Measurements from ENCODE around the gene NR2E1. TPM values are rescaled to one million over a fixed set of nuclear protein-coding genes. Genes with fewer than 3 reads are reported as not detected.

NR2E1 gene
- total RNA-seq, 1 donor from 2014 or later: not detected

DNA sequence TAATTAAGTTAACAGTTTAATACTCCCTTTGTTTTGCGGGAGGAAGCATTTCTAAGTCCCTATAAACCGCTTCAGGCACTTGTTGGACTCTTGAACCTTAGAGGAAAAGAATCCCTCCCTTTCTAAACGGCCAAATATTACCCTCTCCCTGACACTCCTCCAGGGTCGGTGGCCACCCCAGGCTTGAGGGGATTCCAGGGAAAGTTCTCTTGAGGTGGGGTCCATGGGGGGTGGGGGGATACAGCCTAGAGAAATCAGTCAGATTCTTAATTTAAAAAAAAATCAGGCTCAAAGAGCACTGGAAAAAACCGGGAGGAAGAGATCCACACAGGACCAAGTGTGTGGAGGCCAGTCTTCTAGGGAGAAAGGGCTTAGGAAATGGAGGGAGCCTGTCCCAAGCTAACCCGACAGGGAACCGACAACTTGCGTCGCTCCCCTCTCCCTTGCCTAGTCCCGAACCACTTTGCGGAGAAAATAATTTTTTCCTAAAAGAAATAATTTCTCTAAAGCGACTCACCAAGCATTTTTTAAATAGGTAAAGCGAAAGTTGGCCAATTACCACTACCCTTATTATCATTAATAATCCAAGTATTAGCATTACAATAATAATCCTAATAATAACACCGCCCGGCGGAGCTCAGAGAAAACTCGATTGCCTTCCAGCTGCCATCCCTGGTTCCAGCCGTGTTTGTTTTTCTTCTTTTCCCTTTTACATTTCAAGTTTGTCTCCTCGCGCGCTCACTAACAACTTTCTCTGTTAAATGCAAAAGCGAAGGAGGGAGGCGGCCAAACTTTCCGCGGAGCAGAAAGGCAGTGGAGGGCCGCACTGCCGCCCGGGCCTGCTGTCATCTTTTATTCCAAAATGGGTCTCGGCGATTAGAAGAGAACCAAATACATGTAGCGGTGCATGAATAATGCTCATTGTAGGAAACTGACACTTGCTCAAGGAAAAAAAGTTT, 4.8 kb downstream of the NR2E1 start:
- intact Hi-C loops (cut with micrococcal nuclease): loop anchor here (2.0 to 10.0 kb wide), 3 partner anchors 14 to 322 kb away; no protein-coding TSS in a partner anchor

DNA sequence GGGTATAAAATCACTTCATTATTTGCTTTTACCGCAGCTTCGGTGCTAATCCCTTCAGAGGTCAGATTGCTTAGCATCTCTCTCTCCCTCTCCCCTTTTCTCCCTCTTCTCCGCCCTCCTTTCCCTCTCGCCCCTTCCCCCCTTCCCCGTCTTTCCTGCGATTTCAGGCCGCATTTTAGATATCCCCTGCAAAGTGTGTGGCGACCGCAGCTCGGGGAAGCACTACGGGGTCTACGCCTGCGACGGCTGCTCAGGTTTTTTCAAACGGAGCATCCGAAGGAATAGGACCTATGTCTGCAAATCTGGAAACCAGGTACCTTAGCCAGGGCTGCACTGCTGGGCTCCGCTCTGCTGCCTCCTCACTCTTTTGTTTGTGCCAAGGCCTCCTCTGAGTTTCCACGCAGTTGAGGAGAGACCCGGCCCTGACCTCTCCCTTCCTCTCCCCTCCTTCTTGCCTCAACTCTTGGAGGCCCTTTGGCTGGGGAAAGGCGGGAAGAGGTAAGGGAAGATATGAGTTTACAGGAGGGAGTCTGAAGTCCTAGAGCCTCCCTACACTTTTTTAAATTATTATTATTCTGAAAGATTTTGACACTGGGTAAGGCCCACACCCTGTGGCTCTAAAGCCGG, 5.6 kb downstream of the NR2E1 start:
- intact Hi-C loops (cut with micrococcal nuclease): loop anchor here (2.0 to 10.0 kb wide), 3 partner anchors 15 to 321 kb away; no protein-coding TSS in a partner anchor

DNA sequence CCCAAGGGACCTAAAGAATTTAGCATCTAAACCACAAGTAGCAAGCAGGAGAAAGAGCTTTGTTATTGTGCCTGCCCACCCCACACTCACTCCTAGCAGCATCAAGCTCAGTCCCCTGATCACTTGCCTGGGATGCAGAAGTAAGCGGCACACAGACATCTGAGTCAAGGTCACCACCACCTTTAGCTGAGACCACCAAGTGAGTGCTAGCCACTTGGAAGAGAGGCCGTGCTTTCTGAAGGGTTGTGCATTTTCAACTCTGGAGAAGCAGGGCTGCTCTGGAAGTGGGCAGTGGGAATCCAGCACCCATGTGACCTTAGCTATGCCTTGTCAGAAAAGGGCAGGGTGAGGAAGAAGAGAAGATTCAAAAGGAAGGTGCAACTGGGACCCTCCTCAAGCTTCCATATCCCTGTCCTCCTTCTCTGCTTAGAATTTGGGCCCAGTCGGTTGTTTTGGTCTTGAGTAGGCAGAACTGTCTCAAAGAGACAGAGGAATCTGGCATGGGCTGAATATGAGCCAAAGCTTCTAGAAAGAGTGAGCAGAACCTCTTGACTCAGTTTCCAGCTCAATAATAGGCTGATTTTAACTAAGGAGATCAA, 6.2 kb downstream of the NR2E1 start:
- intact Hi-C loops (cut with micrococcal nuclease): loop anchor here (2.0 to 10.0 kb wide), 3 partner anchors 15 to 320 kb away; no protein-coding TSS in a partner anchor

DNA sequence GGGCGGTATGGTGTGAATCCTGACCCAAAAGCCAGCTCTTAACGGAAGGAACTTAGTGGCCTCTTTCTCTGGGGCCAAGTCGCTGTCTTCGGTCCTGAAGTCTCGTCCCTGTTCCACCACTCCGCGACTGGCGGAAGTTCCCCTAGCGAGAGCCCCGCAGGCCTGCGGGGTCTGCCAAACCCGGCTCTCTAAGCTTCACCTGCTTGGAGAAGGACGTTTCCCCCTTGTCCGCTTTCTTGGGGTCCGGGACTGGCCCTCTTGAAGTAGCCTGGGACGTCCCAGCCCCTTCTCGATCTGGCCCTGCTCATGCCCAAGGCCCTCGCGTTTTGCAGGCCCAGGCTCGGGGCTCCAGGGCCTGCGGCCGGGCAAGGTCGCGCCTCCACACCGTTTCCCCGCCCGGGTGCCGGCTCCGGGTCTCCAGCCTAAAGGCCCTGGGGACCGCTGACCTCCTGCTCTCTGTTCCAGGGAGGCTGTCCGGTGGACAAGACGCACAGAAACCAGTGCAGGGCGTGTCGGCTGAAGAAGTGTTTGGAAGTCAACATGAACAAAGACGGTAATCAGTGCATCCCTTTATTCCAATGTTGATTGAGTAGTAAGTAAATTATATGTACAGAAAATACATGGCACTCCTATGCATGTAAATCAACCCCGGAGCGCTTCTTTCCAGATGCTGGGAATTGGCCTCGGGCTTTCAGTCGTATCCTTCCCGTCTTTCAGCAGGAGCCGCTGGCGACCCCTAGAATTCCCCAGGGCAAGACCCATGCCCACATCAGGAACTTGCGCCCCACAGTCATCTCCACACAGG, 8.8 kb downstream of the NR2E1 start:
- intact Hi-C loops (cut with micrococcal nuclease): loop anchor here (5.0 to 10.0 kb wide), 2 partner anchors 190 to 318 kb away; no protein-coding TSS in a partner anchor

DNA sequence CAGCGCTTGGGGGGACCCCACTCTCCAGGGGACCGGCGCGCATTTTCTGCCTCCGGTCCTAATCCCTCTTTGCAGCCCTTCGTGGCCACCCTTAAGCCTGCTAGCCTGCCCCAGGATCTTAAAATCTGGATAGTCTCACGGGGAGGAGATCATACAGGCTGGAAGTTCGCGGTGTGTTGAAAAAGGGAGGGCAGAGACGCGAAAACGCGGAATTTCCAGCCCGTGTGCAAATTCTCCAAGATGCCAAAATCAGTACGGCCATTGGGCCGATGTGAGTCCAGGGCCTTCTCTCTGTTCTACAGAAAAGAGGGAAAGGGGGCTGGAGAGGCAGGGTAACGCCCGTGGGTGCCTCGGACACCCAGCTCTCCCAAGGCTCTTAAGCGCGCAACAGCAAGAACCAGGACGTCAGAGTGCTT, 9.4 kb downstream of the NR2E1 start:
- intact Hi-C loops (cut with micrococcal nuclease): loop anchor here (10.0 kb wide), 1 partner anchor 190 kb away; no protein-coding TSS in a partner anchor

DNA sequence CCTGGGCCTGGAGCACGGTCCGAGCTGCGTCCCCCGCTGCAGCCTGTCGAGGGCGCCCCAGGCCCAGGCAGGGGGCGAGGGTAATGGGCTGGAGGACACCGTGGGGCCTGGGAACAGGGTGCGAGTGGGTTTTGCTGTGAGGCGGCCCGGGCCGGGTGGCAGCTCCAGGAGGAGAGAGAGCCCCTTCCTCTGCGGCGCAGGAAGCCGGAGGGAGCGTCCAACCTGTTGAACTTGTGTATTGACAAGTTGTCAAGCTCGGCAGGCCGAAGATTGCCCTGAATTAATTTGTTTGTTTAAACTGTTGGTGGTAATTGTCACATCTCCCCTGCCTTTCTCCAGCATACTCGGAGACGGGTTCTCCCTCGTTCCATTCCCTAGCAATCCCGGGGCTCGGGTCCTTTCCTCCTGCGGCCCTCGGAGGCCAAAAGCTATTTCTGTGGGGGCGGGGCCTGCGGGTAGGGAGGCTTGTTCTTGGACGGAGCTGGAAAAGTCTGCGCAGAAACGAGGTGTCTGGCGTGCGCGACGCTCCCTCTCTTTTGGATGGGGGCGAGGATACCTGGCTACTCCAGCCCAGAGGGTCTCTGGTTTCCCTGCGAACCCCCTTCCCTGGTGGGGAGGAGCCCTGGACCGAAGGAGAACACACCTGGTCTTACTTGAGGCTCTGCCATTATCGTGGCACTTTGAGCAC, 9.9 kb downstream of the NR2E1 start:
- intact Hi-C loops (cut with micrococcal nuclease): loop anchor here (10.0 kb wide), 1 partner anchor 189 kb away; no protein-coding TSS in a partner anchor

DNA sequence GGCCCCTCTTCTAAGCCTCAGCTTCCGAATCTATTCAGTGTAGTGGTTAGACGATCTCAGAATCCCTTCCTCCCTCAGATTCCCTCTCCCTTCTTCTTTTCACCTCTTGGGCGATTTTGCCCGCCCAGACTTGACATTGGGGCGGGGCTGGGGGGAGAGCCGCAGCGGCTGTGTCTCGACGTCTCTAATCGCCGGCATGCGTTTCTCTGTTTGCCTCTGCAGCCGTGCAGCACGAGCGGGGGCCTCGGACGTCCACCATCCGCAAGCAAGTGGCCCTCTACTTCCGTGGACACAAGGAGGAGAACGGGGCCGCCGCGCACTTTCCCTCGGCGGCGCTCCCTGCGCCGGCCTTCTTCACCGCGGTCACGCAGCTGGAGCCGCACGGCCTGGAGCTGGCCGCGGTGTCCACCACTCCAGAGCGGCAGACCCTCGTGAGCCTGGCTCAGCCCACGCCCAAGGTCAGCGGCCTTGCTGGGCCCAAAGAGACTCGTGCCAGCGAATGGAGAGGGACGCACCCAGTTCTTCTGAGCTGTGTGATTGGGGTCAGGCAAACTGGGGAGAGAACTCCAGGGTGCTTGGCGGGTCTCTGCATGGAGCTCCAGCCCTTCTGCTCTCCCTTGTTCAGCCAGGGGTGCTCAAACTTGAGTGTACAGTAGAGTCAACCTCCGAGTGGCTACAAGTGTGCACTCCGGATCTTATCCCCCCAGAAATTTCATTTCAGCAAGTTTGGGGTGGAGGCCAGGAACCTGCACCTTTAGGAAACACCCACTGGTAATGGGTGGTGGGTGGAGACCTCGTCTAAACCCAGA, 10.7 kb downstream of the NR2E1 start:
- intact Hi-C loops (cut with micrococcal nuclease): loop anchor here (10.0 kb wide), 1 partner anchor 188 kb away; no protein-coding TSS in a partner anchor

DNA sequence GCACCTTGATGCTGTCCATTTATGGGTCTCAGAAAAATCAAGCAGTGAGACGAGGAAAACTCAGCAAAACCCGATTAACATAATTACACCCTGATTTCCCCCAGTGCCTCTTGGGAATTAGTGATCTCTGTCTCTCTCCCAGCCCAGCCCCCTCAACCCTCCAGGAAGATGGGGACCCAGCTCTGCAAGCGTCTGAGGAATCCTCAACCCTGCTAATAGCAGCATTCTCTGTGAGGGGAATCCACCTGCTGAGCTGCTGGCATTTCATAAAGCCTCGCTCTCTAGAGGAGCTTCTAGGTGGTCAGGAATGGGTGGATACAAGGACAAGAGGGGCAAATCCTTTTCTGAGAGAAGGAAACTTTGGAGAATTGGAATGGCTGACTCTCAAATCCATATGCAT, 13.9 kb downstream of the NR2E1 start:
- intact Hi-C loops (cut with micrococcal nuclease): loop anchor here (10.0 kb wide), 1 partner anchor 185 kb away; no protein-coding TSS in a partner anchor

DNA sequence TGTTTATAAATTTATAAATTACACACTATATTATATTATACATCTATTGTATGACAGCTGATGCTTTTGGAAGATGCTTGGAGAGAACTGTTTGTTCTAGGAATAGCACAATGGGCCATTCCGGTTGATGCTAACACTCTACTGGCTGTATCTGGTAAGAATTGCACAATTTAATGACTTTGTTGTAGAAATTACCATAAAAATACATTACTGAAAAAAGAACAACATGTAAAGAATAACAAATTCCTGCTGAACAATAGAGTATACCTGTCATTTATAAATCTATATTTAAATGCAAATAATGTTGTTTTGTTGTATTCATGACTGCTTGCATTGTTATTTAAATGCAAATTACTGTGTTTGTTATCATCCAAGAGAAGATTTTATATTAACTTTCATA, 14.4 kb downstream of the NR2E1 start:
- intact Hi-C loops (cut with micrococcal nuclease): no loop called here

DNA sequence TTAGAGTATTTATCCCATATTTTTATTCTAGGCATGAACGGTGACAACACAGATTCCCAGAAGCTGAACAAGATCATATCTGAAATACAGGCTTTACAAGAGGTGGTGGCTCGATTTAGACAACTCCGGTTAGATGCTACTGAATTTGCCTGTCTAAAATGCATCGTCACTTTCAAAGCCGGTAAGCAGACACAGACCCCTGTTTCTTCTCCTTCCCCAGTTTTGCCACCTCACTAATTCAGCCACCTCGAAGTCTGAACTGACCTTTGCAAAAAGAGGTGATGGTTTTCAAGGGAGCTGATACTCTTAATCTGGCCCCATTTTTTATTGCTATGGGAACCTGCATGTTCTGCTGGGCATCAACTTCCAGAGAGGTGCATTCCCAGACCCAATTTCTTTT, 15.0 kb downstream of the NR2E1 start:
- intact Hi-C loops (cut with micrococcal nuclease): no loop called here

DNA sequence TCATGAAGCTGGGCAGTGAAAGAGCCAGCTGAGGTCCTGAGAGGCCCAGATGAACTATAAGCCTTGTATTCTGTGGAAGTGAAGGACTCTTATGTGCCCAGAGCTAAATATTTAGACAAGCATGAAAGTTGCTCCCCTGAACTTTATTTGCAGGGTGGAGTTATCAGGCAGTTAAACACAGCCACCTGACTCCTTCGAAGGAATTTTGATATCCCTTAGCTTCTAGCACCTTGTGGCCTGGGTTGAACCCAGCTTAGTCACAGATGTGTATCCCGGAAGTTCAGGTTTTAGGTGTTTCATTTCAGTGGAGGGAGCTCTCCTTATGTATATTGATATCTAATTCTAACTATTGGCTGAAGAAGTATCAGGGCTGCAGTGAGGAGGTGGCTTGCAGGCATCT, 20.4 kb downstream of the NR2E1 start:
- intact Hi-C loops (cut with micrococcal nuclease): no loop called here

DNA sequence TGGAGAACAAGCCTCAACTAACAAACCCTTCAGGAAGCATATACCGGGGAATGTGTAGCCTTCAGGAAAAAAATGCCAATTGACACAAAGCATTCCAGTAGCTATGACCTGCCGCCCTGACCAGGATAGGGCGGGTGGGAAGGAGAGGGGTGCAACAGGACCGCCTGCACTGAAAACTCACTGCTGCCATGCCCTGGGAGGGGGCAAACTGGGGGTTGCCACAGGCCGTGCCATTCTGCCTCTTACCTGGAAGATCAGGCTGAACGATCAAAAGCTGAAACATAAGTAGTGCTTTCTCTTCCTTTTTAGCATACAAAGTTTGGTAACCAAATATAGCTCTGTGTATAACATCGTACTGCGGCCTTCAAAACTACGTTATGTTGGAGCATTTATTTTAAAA, 21.7 kb downstream of the NR2E1 start:
- intact Hi-C loops (cut with micrococcal nuclease): no loop called here

DNA sequence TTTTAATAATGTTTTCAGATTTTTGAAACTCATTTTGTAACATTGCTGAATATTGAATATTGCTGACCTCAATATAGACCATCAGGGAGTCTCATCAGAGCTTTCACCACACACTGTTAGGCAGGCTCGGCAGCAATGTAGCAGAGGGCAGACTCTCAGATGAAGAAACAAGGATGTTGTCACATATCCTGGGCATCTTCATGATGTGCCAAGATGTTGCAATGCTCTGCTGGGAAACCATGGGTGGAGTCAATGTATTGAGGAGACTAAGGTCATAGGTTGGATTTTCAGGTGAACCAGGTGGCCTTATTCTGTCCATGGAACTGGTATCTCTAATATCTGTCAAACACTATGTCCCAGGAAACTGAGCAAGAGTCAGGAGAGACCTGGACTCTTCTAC, 27.3 kb downstream of the NR2E1 start:
- intact Hi-C loops (cut with micrococcal nuclease): no loop called here

DNA sequence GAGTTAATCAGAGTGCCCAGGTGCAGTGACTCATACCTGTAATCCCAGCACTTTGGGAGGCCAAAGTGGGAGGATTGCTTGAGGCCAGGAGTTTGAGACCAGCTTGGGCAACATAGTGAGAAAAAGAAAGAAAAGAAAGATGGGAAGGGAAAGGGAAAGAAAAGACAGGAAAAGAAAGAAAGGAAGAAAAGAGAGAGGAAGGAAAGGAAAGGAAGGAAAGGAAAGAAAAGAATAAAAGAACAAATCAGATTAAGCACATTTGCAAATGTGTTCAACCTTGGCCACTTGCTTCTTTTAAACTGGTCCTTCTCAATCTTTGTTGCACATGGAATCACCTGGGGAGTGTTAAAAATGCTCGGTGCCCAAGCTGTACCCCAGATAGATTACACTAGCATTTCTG, 28.0 kb downstream of the NR2E1 start:
- intact Hi-C loops (cut with micrococcal nuclease): no loop called here

DNA sequence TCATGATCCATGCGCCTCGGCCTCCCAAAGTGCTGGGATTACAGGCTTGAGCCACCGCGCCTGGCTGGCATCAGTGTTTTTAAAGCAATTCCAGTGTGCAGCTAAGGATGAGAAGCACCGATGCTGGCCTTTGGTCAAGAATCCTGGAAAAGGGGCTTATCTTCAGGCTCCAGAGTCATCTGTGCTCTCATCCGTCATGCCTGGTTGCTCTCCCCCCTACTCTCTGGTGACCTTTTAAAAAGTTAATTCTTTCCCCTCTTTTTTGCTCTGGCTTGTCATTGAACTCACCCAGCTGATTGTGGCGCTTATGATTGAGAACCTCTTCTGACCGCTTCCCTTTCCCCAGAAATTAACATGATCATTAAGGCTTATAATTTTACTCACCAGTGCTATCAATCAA, 28.7 kb downstream of the NR2E1 start:
- intact Hi-C loops (cut with micrococcal nuclease): no loop called here

DNA sequence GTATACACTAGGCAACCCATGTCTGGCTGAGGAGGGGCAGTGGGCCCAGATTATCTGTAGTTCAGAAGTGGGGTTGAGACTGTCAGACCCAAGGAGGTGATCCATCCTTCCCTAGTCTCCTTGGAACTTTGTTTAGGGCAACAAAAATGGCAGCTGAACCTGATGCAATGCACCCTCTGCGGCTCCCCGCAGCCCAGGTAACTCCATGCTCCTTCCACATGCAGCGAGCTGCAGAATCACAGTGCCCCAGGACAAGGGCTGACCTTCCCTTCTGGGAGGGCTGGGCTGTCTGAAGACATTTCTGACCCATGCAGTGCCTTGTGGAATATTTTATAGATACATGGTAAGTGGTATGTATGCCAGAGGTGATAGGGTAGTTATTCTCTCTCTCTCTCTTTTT, 29.4 kb downstream of the NR2E1 start:
- intact Hi-C loops (cut with micrococcal nuclease): no loop called here

DNA sequence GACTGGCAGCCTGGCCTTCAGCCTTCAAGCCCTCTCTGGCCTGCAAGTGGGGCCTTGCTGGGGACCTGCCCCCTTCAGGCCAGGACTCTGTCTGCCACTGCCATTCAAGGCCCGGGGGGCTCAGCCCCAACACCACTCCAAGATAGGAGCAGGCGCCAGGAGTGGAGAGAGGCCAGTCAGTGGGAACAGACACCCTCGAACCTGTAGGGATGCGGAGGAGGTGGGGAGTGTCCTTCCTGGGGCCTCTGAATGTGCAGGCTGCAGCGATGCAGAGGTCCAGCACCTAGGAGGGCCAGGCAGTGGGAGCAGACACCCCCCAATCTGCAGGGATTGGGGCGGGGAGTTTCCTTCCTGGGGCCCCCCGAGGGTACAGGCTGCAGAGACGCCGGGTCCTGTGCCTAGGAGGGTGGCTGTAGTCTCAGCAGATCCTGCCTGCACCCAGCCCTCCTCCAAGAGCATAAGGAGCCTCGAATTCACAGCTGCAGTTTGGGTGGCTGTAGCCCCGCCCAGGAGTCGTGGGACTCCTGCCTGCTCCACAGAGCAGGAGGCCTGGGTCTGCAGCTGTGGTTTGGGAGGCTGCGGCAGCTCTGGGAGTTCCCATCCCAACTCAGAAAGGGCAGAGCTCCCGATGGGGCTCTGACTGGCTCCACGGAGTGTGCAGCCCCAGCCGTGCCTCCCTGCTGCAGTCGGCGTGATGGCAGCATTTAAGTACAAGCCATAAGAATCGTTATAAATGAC, 33.1 kb downstream of the NR2E1 start:
- intact Hi-C loops (cut with micrococcal nuclease): no loop called here

DNA sequence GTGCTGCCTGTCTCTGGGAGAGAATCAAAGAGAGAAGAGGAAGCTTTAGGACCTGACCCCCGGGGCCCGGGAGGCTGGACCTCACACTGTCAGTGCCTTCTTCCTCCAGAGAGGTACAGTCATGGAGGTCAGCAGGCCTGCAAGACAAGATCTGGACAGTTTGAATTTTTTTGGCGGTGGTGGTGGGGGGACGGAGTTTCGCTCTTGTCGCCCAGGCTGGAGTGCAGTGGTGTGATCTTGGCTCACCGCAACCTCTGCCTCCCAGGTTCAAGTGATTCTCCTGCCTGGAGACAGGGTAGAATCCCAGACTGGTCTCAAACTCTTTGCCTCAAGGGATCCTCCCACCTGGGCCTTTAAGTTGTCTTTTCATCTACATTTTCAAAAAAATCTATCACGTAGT, 34.4 kb downstream of the NR2E1 start:
- intact Hi-C loops (cut with micrococcal nuclease): no loop called here

DNA sequence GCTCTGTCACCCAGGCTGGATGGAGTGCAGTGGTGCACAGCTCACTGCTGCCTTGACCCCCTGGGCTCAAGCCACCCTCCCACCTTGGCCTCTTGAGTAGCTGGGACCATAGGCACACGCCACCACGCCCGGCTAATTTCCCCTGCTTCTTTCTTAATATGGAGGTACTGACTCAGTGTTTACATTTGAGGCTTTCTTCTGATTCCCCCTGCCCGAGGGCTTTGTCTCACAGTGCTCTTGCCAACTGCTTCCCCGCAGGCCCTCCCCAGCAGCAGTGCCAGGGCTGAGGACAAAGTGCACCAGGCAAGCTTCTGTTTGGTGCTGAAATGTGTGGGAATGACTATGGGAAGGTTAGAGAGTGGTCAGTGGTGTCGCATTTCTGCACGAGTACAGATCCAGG, 34.8 kb downstream of the NR2E1 start:
- intact Hi-C loops (cut with micrococcal nuclease): no loop called here
